Osteoblast (primary cell): Measurements from ENCODE around the gene SH2D5. TPM values are rescaled to one million over a fixed set of nuclear protein-coding genes. Genes with fewer than 3 reads are reported as not detected.

Source experiments
- DNase-seq: peaks from one replicate; pipeline ENCODE4 v3.0.0; 2011; ENCODE audit warnings: low spot score, mixed read lengths; ENCODE audit not compliant: insufficient read length; ENCODE audit errors: missing footprints
- H2AFZ ChIP-seq: 2 replicates; pipeline ENCODE4 v1.6.0; 2011; ENCODE audit warnings: mild to moderate bottlenecking, low read length
- H3K27ac ChIP-seq: 2 replicates; pipeline ENCODE4 v1.5.1; 2011; ENCODE audit warnings: mild to moderate bottlenecking, low read depth, low read length, moderate library complexity
- H3K27me3 ChIP-seq: 2 replicates; pipeline ENCODE4 v1.6.0; 2012; ENCODE audit warnings: mild to moderate bottlenecking, control low read depth, inconsistent platforms, low read length, moderate library complexity; ENCODE audit not compliant: insufficient read depth
- H3K36me3 ChIP-seq: 2 replicates; pipeline ENCODE4 v1.5.1; 2011; ENCODE audit warnings: mild to moderate bottlenecking, low read length, control low read depth, moderate library complexity; ENCODE audit not compliant: insufficient read depth
- H3K4me1 ChIP-seq: 2 replicates; pipeline ENCODE4 v1.5.1; 2011; ENCODE audit warnings: mild to moderate bottlenecking, low read length, control low read depth, moderate library complexity; ENCODE audit not compliant: insufficient read depth
- H3K4me2 ChIP-seq: 2 replicates; pipeline ENCODE4 v1.6.0; 2011; ENCODE audit warnings: mild to moderate bottlenecking, low read length; ENCODE audit not compliant: insufficient read depth
- H3K4me3 ChIP-seq: fragments of 200-600 bp; sonication (generic); 3 replicates; pipeline ENCODE4 v1.5.1; 2012; ENCODE audit warnings: mild to moderate bottlenecking, low read length, inconsistent platforms; ENCODE audit not compliant: insufficient read depth
- H3K79me2 ChIP-seq: 2 replicates; pipeline ENCODE4 v1.6.0; 2012; ENCODE audit warnings: mild to moderate bottlenecking, low read length, control low read depth, inconsistent platforms; ENCODE audit not compliant: insufficient read depth
- H3K9me3 ChIP-seq: 2 replicates; pipeline ENCODE4 v1.5.1; 2011; ENCODE audit warnings: low read depth, low read length, control low read depth
- H4K20me1 ChIP-seq: 2 replicates; pipeline ENCODE4 v1.6.0; 2012; ENCODE audit warnings: mild to moderate bottlenecking, low read length, control low read depth; ENCODE audit not compliant: insufficient read depth
- total RNA-seq: library from RNA; depleted of rRNA; stranded (reverse); fragments of >200 nt; gene quantifications from 2 replicates; pipeline ENCODE4 v1.2.3, GENCODE V29; 2012
- TF ChIP-seq, protein P1 (sequence below): IDR thresholded peaks from 2 replicates; pipeline ENCODE4 v1.5.1; 2011; ENCODE audit warnings: mild to moderate bottlenecking, low read depth, low read length, moderate library complexity; ENCODE audit errors: extremely low read depth

Gene SH2D5
- total RNA-seq, 1 donor: 1.4 TPM

DNA sequence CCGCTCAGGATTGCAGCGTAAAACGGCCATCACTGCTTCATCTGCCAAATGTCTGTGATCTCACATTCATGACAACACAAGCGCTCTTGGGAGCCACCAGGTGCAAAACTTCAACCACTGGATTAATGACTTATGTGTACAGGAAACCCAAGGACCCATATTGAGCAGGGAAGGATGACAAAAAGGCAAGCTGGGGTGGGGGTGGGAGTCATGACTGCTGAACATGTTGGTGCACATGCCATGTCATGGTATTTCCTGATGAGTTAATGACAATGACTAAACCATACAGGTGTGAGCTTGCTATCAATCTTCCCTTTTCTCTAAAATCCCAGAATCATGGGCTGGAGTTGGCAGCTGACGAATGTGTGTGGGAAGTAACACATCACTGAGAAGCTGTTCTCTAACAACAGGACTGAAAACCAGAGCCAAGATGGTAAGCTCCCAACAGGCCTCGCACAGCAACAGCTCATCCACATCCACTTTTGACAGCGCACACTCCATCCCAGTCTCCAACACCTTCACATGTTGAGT lies 3.1 kb upstream of the SH2D5 start:
- Histone ChIP-seq H3K4me3 (no peak overlapping the region), H3K4me2 (no peak overlapping the region), H3K79me2 (no peaks in the 10 kb centered on the region), H3K36me3 (peaks cover 22% of the 10 kb centered on the region), H2AFZ (no peak overlapping the region), H3K9me3 (no peaks in the 10 kb centered on the region), H3K27me3 (peaks cover 9% of the 10 kb centered on the region), H3K27ac (no peak overlapping the region), H4K20me1 (peaks cover 5% of the 10 kb centered on the region), H3K4me1 (peaks cover 37% of the 10 kb centered on the region)
- TF ChIP-seq, protein P1, sequence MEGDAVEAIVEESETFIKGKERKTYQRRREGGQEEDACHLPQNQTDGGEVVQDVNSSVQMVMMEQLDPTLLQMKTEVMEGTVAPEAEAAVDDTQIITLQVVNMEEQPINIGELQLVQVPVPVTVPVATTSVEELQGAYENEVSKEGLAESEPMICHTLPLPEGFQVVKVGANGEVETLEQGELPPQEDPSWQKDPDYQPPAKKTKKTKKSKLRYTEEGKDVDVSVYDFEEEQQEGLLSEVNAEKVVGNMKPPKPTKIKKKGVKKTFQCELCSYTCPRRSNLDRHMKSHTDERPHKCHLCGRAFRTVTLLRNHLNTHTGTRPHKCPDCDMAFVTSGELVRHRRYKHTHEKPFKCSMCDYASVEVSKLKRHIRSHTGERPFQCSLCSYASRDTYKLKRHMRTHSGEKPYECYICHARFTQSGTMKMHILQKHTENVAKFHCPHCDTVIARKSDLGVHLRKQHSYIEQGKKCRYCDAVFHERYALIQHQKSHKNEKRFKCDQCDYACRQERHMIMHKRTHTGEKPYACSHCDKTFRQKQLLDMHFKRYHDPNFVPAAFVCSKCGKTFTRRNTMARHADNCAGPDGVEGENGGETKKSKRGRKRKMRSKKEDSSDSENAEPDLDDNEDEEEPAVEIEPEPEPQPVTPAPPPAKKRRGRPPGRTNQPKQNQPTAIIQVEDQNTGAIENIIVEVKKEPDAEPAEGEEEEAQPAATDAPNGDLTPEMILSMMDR: no peak
- peak; percentile 36 for DNase-seq

DNA sequence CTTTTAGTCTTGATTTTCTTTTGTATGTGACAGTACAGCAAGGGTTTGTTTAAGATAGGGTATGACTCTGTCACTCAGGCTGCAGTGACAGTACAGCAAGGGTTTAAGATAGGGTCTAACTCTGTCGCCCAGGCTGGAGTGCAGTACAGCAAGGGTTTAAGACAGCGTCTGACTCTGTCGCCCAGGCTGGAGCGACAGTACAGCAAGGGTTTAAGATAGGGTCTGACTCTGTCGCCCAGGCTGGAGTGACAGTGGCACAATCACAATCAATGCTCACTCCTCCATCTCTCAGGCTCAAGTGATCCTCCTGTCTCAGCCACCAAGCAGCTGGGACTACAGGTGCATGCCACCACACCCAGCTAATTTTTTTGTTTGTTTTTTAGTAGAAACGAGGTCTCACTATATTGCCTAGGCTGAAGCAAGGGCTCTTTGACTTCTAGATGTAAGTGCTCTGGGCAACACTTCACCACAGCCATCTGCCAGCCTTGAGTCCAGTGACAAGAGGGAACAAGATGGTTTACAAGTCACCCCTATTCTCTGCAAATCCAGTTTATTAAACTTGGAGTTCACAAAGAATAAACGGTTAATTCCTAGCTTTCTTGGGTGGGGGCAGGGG lies 965 bp upstream of the SH2D5 start:
- H3K27me3 ChIP-seq: peaks cover 28% of the 10 kb centered on the region
- TF ChIP-seq, protein P1: no peak
- peak overlapping the region; percentile 82 for H3K4me3 ChIP-seq

DNA sequence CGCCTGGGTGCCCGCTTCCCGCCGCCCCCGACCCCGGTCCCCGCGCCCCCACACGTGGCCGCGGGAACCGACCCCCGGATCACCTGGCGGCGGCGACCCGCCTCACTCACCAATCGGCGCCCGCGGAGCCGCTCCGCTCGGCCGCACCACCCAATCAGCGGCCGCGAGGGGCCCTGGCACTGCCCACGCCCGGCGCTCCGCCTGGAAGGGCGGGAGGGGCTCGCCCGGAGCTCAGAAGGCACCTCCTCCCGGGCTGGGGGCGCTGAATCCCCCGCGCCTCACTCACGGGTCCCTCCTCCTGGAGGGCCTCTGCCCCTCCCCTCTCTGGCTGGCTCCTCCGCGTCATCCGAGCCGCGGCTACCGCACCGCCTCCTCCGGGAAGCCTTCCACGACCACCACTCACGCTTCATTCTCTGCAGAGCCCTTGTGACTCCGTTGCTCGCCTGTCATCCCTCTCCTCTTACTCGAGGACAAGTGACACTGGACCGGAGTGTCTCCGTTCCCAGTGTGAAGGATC lies 374 bp downstream of the SH2D5 start:
- Histone ChIP-seq H2AFZ (peak overlapping the region; percentile 68), H3K4me2 (peak overlapping the region; percentile 98), H3K4me3 (peak overlapping the region; percentile 82), H3K4me1 (peaks cover 17% of the 10 kb centered on the region), H3K79me2 (no peaks in the 10 kb centered on the region), H3K36me3 (no peaks in the 10 kb centered on the region), H3K27ac (peak overlapping the region; percentile 85), H3K9me3 (no peaks in the 10 kb centered on the region), H4K20me1 (peaks cover 5% of the 10 kb centered on the region), H3K27me3 (peaks cover 28% of the 10 kb centered on the region)
- peak; percentile 98 for DNase-seq
- TF ChIP-seq, protein P1: no peak

More for the DNA sequence above, 965 bp upstream of the SH2D5 start:
- peaks cover 17% of the 10 kb centered on the region for H3K4me1 ChIP-seq
- peak overlapping the region; percentile 85 for H3K27ac ChIP-seq
- H3K79me2 ChIP-seq: no peaks in the 10 kb centered on the region
- no peaks in the 10 kb centered on the region for H3K9me3 ChIP-seq
- peak overlapping the region; percentile 98 for H3K4me2 ChIP-seq
- H4K20me1 ChIP-seq: peaks cover 5% of the 10 kb centered on the region
- no peak for DNase-seq
- no peak overlapping the region for H2AFZ ChIP-seq
- H3K36me3 ChIP-seq: peaks cover 11% of the 10 kb centered on the region
